ENCODE data around the gene ZBTB12. TPM values are rescaled to one million over a fixed set of nuclear protein-coding genes. Genes with fewer than 3 reads are reported as not detected.

ZBTB12 gene
- total RNA-seq (1 to 10 TPM; 3.5 to 4.3 TPM), polyA plus RNA-seq (not detected)

GRCh38 chr6:31901953-31902643 lies at the start of gene ZBTB12:
ZBTB12 (minus strand) TSS chr6:31902086; CDS start chr6:31901305, 781 bp downstream.
- Mint-ChIP-seq H3K27ac (peak within 1 kb of the TSS; percentile 78 to 96 (median 90)), H3K27me3 (peaks cover 0 to 4% of the 10 kb centered on the region in 2 donors), H3K4me3 (peak within 1 kb of the TSS; percentile 74 to 92 (median 89)), H3K9me3 (no peaks in the 10 kb centered on the region), H3K36me3 (peaks cover 0 to 10% (median 0%) of the 10 kb centered on the region in 3 donors), H3K4me1 (peaks cover 24 to 39% (median 32%) of the 10 kb centered on the region in 3 donors)
- Histone ChIP-seq H3K9me3 (ENCODE audit: low read length) (no peaks in the 10 kb centered on the region), H3K36me3 (ENCODE audit: insufficient read depth, low read length) (no peaks in the 10 kb centered on the region), H3K4me3 (ENCODE audit: low read length) (peak within 1 kb of the TSS; percentile 82), H3K27me3 (ENCODE audit: insufficient read depth, low read length, poor library complexity, severe bottlenecking) (no peaks in the 10 kb centered on the region), H3K4me1 (ENCODE audit: insufficient read depth, low read length) (peaks cover 32% of the 10 kb centered on the region), H3K27ac (ENCODE audit: low read depth, low read length) (peak within 1 kb of the TSS; percentile 57)
- ChIA-PET CTCF (interaction anchor here (1.0 to 1.4 kb wide), 2 partner anchors 18 to 50 kb away, joined by 3 to 4 read pairs; no protein-coding TSS in a partner anchor), POLR2A (interaction anchor here (0.6 to 1.3 kb wide), 5 partner anchors 40 to 325 kb away, joined by 3 to 6 read pairs (median 4); partner anchors contain the start of genes LSM2, NELFE, NEU1 and SKIC2)
- DNase-seq, result peak; percentile 78 to 91 (median 84)

- Histone ChIP-seq H3K4me1 (ENCODE audit: insufficient read depth, low read length) (no peaks in the 10 kb centered on the region), H3K9me3 (ENCODE audit: low read length) (no peaks in the 10 kb centered on the region), H3K4me3 (ENCODE audit: low read length) (no peak overlapping the region), H3K36me3 (ENCODE audit: insufficient read depth, low read length) (peaks cover 27% of the 10 kb centered on the region), H3K27me3 (ENCODE audit: insufficient read depth, low read length, poor library complexity, severe bottlenecking) (no peaks in the 10 kb centered on the region), H3K27ac (ENCODE audit: low read depth, low read length) (no peak overlapping the region)
- DNase-seq, result no peak
- H3K4me3 Mint-ChIP-seq, result no peak overlapping the region
- no peaks in the 10 kb centered on the region for H3K4me1 Mint-ChIP-seq
- peaks cover 1 to 8% of the 10 kb centered on the region in 2 donors for H3K27me3 Mint-ChIP-seq
- ChIA-PET CTCF (no interaction called here), POLR2A (no interaction called here)
- H3K9me3 Mint-ChIP-seq, result no peaks in the 10 kb centered on the region
- peak overlapping the region in 5 of 8 donors; percentile 34 to 78 (median 76) for H3K27ac Mint-ChIP-seq
- peaks cover 11 to 44% (median 12%) of the 10 kb centered on the region in 3 donors for H3K36me3 Mint-ChIP-seq
These were observed 48.2 kb upstream of the ZBTB12 start for GRCh38 chr6:31949926-31950548.

- no peaks in the 10 kb centered on the region for H3K9me3 Mint-ChIP-seq
- peaks cover 15% of the 10 kb centered on the region for H3K36me3 ChIP-seq (ENCODE audit: insufficient read depth, low read length)
- H3K36me3 Mint-ChIP-seq, result peaks cover 5 to 32% (median 6%) of the 10 kb centered on the region in 3 donors
- H3K27me3 ChIP-seq (ENCODE audit: insufficient read depth, low read length, poor library complexity, severe bottlenecking), result peaks cover 3% of the 10 kb centered on the region
- POLR2A ChIA-PET, result no interaction called here
- CTCF ChIA-PET, result no interaction called here
- peaks cover 6 to 13% of the 10 kb centered on the region in 2 donors for H3K27me3 Mint-ChIP-seq
- H3K4me1 Mint-ChIP-seq, result no peaks in the 10 kb centered on the region
- DNase-seq, result no peak
- peak overlapping the region in 3 of 8 donors; percentile 23 to 74 (median 34) for H3K27ac Mint-ChIP-seq
- H3K4me3 Mint-ChIP-seq, result no peak overlapping the region
- H3K27ac ChIP-seq (ENCODE audit: low read depth, low read length), result no peak overlapping the region
- H3K4me1 ChIP-seq (ENCODE audit: insufficient read depth, low read length), result no peaks in the 10 kb centered on the region
- H3K9me3 ChIP-seq (ENCODE audit: low read length), result no peaks in the 10 kb centered on the region
- no peak overlapping the region for H3K4me3 ChIP-seq (ENCODE audit: low read length)
These were observed 47.0 kb upstream of the ZBTB12 start for GRCh38 chr6:31948753-31949413.

- peaks cover 3 to 26% (median 5%) of the 10 kb centered on the region in 3 donors for H3K36me3 Mint-ChIP-seq
- ChIA-PET POLR2A (no interaction called here), CTCF (no interaction called here)
- no peaks in the 10 kb centered on the region for H3K4me1 Mint-ChIP-seq
- Histone ChIP-seq H3K4me1 (ENCODE audit: insufficient read depth, low read length) (no peaks in the 10 kb centered on the region), H3K36me3 (ENCODE audit: insufficient read depth, low read length) (peaks cover 10% of the 10 kb centered on the region), H3K9me3 (ENCODE audit: low read length) (no peaks in the 10 kb centered on the region), H3K27me3 (ENCODE audit: insufficient read depth, low read length, poor library complexity, severe bottlenecking) (peaks cover 3% of the 10 kb centered on the region), H3K4me3 (ENCODE audit: low read length) (no peak overlapping the region), H3K27ac (ENCODE audit: low read depth, low read length) (no peak overlapping the region)
- DNase-seq, result no peak
- peaks cover 7 to 17% of the 10 kb centered on the region in 2 donors for H3K27me3 Mint-ChIP-seq
- H3K4me3 Mint-ChIP-seq, result no peak overlapping the region
- no peaks in the 10 kb centered on the region for H3K9me3 Mint-ChIP-seq
- H3K27ac Mint-ChIP-seq, result peak overlapping the region in 1 of 8 donors; percentile 23
These were observed 46.4 kb upstream of the ZBTB12 start for GRCh38 chr6:31948306-31948705.

- Histone ChIP-seq H3K27ac (ENCODE audit: low read depth, low read length) (no peak overlapping the region), H3K4me3 (ENCODE audit: low read length) (no peak overlapping the region), H3K27me3 (ENCODE audit: insufficient read depth, low read length, poor library complexity, severe bottlenecking) (peaks cover 3% of the 10 kb centered on the region), H3K36me3 (ENCODE audit: insufficient read depth, low read length) (peaks cover 5% of the 10 kb centered on the region), H3K9me3 (ENCODE audit: low read length) (no peaks in the 10 kb centered on the region), H3K4me1 (ENCODE audit: insufficient read depth, low read length) (no peaks in the 10 kb centered on the region)
- POLR2A ChIA-PET, result no interaction called here
- Mint-ChIP-seq H3K4me3 (no peak overlapping the region), H3K36me3 (peaks cover 0 to 22% (median 2%) of the 10 kb centered on the region in 3 donors), H3K4me1 (no peaks in the 10 kb centered on the region), H3K27me3 (peaks cover 7 to 17% of the 10 kb centered on the region in 2 donors), H3K9me3 (no peaks in the 10 kb centered on the region), H3K27ac (peak overlapping the region in 1 of 8 donors; percentile 54)
- no peak for DNase-seq
- CTCF ChIA-PET, result no interaction called here
These were observed 46.0 kb upstream of the ZBTB12 start for GRCh38 chr6:31947864-31948263.

- no peak for DNase-seq
- peaks cover 12 to 24% of the 10 kb centered on the region in 2 donors for H3K27me3 Mint-ChIP-seq
- no peaks in the 10 kb centered on the region for H3K36me3 ChIP-seq (ENCODE audit: insufficient read depth, low read length)
- H3K9me3 Mint-ChIP-seq, result no peaks in the 10 kb centered on the region
- ChIA-PET POLR2A (no interaction called here), CTCF (no interaction called here)
- H3K27me3 ChIP-seq (ENCODE audit: insufficient read depth, low read length, poor library complexity, severe bottlenecking), result peaks cover 3% of the 10 kb centered on the region
- H3K36me3 Mint-ChIP-seq, result peaks cover 0 to 15% (median 0%) of the 10 kb centered on the region in 3 donors
- H3K4me1 Mint-ChIP-seq, result no peaks in the 10 kb centered on the region
- no peak overlapping the region for H3K4me3 ChIP-seq (ENCODE audit: low read length)
- H3K4me1 ChIP-seq (ENCODE audit: insufficient read depth, low read length), result no peaks in the 10 kb centered on the region
- no peaks in the 10 kb centered on the region for H3K9me3 ChIP-seq (ENCODE audit: low read length)
- H3K27ac Mint-ChIP-seq, result no peak overlapping the region
- H3K27ac ChIP-seq (ENCODE audit: low read depth, low read length), result no peak overlapping the region
- no peak overlapping the region for H3K4me3 Mint-ChIP-seq
These were observed 45.3 kb upstream of the ZBTB12 start for GRCh38 chr6:31947070-31947675.

- Histone ChIP-seq H3K4me3 (ENCODE audit: low read length) (no peak overlapping the region), H3K4me1 (ENCODE audit: insufficient read depth, low read length) (no peaks in the 10 kb centered on the region), H3K27ac (ENCODE audit: low read depth, low read length) (no peak overlapping the region), H3K9me3 (ENCODE audit: low read length) (no peaks in the 10 kb centered on the region), H3K36me3 (ENCODE audit: insufficient read depth, low read length) (no peaks in the 10 kb centered on the region), H3K27me3 (ENCODE audit: insufficient read depth, low read length, poor library complexity, severe bottlenecking) (peaks cover 3% of the 10 kb centered on the region)
- peaks cover 12 to 27% of the 10 kb centered on the region in 2 donors for H3K27me3 Mint-ChIP-seq
- CTCF ChIA-PET, result no interaction called here
- no peaks in the 10 kb centered on the region for H3K9me3 Mint-ChIP-seq
- no peaks in the 10 kb centered on the region for H3K4me1 Mint-ChIP-seq
- POLR2A ChIA-PET, result no interaction called here
- H3K36me3 Mint-ChIP-seq, result peaks cover 0 to 8% (median 0%) of the 10 kb centered on the region in 3 donors
- H3K27ac Mint-ChIP-seq, result no peak overlapping the region
- DNase-seq, result no peak
- H3K4me3 Mint-ChIP-seq, result no peak overlapping the region
These were observed 44.5 kb upstream of the ZBTB12 start for GRCh38 chr6:31946370-31946885.

Measured in CD8-positive, alpha-beta memory T cell (primary cell).